ENCODE data around the gene TM7SF3. TPM values are rescaled to one million over a fixed set of nuclear protein-coding genes. Genes with fewer than 3 reads are reported as not detected.

The TM7SF3 gene
- total RNA-seq, 3 donors from 2014 or later: 40.2 to 60.0 (median 56.1) TPM

- H3K4me3 ChIP-seq: no peak overlapping the region
- no peaks in the 10 kb centered on the region for H3K36me3 ChIP-seq
- TF ChIP-seq POLR2AphosphoS5 (IDR thresholded peaks at IDR 0.05) (no peak), POLR2A (IDR thresholded peaks at IDR 0.05) (no peak)
- TF ChIP-seq, protein P1, sequence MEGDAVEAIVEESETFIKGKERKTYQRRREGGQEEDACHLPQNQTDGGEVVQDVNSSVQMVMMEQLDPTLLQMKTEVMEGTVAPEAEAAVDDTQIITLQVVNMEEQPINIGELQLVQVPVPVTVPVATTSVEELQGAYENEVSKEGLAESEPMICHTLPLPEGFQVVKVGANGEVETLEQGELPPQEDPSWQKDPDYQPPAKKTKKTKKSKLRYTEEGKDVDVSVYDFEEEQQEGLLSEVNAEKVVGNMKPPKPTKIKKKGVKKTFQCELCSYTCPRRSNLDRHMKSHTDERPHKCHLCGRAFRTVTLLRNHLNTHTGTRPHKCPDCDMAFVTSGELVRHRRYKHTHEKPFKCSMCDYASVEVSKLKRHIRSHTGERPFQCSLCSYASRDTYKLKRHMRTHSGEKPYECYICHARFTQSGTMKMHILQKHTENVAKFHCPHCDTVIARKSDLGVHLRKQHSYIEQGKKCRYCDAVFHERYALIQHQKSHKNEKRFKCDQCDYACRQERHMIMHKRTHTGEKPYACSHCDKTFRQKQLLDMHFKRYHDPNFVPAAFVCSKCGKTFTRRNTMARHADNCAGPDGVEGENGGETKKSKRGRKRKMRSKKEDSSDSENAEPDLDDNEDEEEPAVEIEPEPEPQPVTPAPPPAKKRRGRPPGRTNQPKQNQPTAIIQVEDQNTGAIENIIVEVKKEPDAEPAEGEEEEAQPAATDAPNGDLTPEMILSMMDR (IDR thresholded peaks at IDR 0.05): no peak
- no peaks in the 10 kb centered on the region for H3K9me3 ChIP-seq
- no peaks in the 10 kb centered on the region for H3K4me1 ChIP-seq
- no peak for DNase-seq (ENCODE audit: low spot score in 2 of 2)
- intact Hi-C loops (cut with DNase I; ENCODE audit: low total_unique reads): no loop called here
- H3K27ac ChIP-seq: no peak overlapping the region
- no peaks in the 10 kb centered on the region for H3K27me3 ChIP-seq
These were observed 20.6 kb upstream of the TM7SF3 start for GRCh38 chr12:27034607-27035293.

DNA sequence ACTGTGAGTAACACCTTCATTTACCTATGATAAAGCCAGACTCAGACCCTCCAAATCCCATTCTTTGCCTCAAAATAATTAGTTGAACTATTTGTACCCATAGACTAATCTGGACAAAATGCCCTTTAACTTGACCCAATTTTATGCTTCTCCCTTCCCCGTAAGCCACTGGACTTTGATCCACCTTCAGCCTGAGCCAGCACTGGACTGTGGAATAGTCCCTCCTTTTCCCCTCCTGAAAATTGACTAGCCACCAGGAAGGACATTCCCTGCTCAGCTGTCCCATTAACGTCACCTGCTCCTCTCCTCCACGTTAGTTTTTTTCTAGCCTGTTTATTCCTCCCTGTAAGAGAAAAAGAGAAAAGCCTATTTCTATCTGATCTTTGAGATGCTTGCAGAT, 18.5 kb upstream of the TM7SF3 start:
- H3K27ac ChIP-seq: no peak overlapping the region
- intact Hi-C loops (cut with DNase I; ENCODE audit: low total_unique reads): no loop called here

DNA sequence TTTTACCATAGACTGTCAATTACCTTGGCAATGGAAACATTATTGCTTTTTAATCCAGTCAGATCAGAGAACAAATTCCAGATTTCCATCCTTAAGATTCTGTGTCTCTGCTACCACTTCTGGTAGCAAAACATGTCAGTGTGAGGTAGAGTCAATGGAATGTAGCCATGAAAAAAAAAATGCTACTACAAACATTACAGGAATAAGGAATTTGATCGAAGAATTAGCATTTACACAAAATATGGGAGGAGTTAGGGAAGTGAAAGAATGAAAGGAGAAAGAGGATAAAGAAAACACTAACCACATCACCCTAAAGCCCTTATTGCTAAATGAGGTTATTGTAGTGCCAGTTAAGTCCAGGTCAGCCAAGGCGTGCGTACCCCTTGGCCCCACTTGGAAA, 17.3 kb upstream of the TM7SF3 start:
- Histone ChIP-seq H3K27ac (no peak overlapping the region), H3K4me1 (no peaks in the 10 kb centered on the region), H3K27me3 (no peaks in the 10 kb centered on the region), H3K4me3 (no peak overlapping the region), H3K36me3 (peaks cover 9% of the 10 kb centered on the region), H3K9me3 (no peaks in the 10 kb centered on the region)
- intact Hi-C loops (cut with DNase I; ENCODE audit: low total_unique reads): no loop called here
- TF ChIP-seq POLR2AphosphoS5 (IDR thresholded peaks at IDR 0.05) (no peak), POLR2A (IDR thresholded peaks at IDR 0.05) (no peak)
- TF ChIP-seq, protein P1 (IDR thresholded peaks at IDR 0.05): no peak
- no peak for DNase-seq (ENCODE audit: low spot score in 2 of 2)

More for the DNA sequence above, 18.5 kb upstream of the TM7SF3 start:
- H3K4me3 ChIP-seq: no peak overlapping the region
- no peak for DNase-seq (ENCODE audit: low spot score in 2 of 2)
- TF ChIP-seq POLR2A (IDR thresholded peaks at IDR 0.05) (no peak), POLR2AphosphoS5 (IDR thresholded peaks at IDR 0.05) (no peak)
- H3K27me3 ChIP-seq: no peaks in the 10 kb centered on the region
- H3K4me1 ChIP-seq: no peaks in the 10 kb centered on the region
- no peaks in the 10 kb centered on the region for H3K9me3 ChIP-seq
- peaks cover 9% of the 10 kb centered on the region for H3K36me3 ChIP-seq

DNA sequence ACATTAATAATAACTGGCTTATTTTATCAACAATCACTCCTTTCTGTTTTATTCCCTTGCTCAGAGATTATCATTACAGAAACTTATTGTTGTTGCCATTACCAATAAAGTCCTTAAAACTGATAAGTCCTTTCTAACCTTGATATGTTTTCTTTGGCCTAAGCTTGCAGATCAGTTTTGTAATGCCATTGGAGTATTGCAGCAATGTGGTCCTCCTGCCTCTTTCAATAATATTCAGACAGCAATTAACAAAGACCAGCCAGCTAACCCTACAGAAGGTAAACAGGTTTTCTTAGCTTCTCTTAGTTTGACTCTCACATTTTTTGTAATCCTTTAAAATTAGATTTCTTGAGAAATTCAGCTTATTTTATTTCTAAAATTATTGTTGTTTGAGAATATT, 12.1 kb upstream of the TM7SF3 start:
- no peak for TF ChIP-seq POLR2A (IDR thresholded peaks at IDR 0.05)
- TF ChIP-seq, protein P1 (IDR thresholded peaks at IDR 0.05): no peak
- TF ChIP-seq POLR2AphosphoS5 (IDR thresholded peaks at IDR 0.05): no peak
- Histone ChIP-seq H3K4me1 (peaks cover 0 to 21% of the 10 kb centered on the region in 2 donors), H3K27me3 (no peaks in the 10 kb centered on the region), H3K4me3 (no peak overlapping the region), H3K36me3 (peaks cover 9% of the 10 kb centered on the region), H3K9me3 (no peaks in the 10 kb centered on the region), H3K27ac (no peak overlapping the region)
- no peak for DNase-seq (ENCODE audit: low spot score in 2 of 2)
- intact Hi-C loops (cut with DNase I; ENCODE audit: low total_unique reads): no loop called here

DNA sequence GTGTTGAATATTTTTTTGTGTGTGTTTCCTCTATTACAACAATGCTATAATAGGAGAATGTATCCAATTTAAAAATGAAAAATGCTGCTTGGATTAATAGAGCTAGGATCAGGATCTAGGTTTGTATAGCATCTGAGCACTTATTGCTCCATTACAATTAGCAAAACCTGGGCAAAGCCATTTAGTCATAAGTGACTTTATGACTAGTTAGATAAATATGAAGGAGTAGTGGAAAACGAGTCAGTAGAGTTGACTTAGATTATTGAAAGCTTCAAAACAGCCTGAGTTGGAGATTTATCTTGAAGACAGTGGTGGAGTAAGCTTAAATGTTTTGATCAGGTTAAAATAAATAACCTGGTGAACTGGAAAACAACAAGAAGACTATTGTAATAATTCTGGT, 10.9 kb upstream of the TM7SF3 start:
- no peaks in the 10 kb centered on the region for H3K27me3 ChIP-seq
- no peak overlapping the region for H3K27ac ChIP-seq
- TF ChIP-seq POLR2AphosphoS5 (IDR thresholded peaks at IDR 0.05) (no peak), POLR2A (IDR thresholded peaks at IDR 0.05) (no peak)
- intact Hi-C loops (cut with DNase I; ENCODE audit: low total_unique reads): no loop called here
- H3K9me3 ChIP-seq: no peaks in the 10 kb centered on the region
- H3K4me3 ChIP-seq: no peak overlapping the region
- no peak for DNase-seq (ENCODE audit: low spot score in 2 of 2)
- H3K36me3 ChIP-seq: peaks cover 9% of the 10 kb centered on the region
- peaks cover 0 to 21% of the 10 kb centered on the region in 2 donors for H3K4me1 ChIP-seq

- Histone ChIP-seq H3K27ac (no peak overlapping the region), H3K27me3 (no peaks in the 10 kb centered on the region), H3K4me3 (no peak overlapping the region), H3K9me3 (no peaks in the 10 kb centered on the region), H3K4me1 (peaks cover 0 to 21% of the 10 kb centered on the region in 2 donors), H3K36me3 (peaks cover 5% of the 10 kb centered on the region)
- no peak for TF ChIP-seq POLR2A (IDR thresholded peaks at IDR 0.05)
- TF ChIP-seq, protein P1 (IDR thresholded peaks at IDR 0.05): no peak
- intact Hi-C loops (cut with DNase I; ENCODE audit: low total_unique reads): no loop called here
- DNase-seq (ENCODE audit: low spot score in 2 of 2): no peak
These were observed 10.1 kb upstream of the TM7SF3 start for GRCh38 chr12:27024291-27024690.

All from breast epithelium (tissue), 4 donors.